Ureter (tissue), 1 donor: ENCODE results near the gene COL4A5. TPM values are rescaled to one million over a fixed set of nuclear protein-coding genes. Genes with fewer than 3 reads are reported as not detected.
"Not testable (repeated sequence)": the region's sequence is repeated elsewhere in the genome, so short reads cannot be mapped to it uniquely, and the experiment has no call there.

Experiments used
- DNase-seq: peaks from one replicate; pipeline ENCODE4 v3.0.0-alpha.2; 2020; ENCODE audit warnings: low spot score
- total RNA-seq: library from RNA; stranded (reverse); gene quantifications from one replicate; pipeline ENCODE4 v1.2.4, GENCODE V29; 2023
- donor health status: DM: yes; HTN: yes; CAD: no.

COL4A5 gene
- total RNA-seq, 1 donor from 2014 or later: 94.6 TPM

DNA sequence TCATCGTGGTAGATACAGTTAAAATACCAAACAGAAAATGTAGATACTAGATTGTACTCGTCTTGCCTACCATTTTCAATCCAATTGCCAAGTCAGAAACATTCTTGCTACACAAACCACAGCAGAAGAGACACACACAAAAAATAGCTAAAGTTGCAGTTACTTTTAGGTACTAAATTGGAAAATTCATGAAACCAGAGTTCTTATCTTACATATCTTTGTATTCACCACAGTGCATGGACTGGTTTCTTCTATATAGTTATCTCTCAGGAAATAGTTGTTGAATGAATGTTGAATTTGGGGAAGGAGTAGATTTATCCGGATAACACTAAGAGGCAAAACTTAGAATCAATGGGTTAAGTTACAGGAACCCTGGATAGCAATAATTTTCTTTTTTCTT is 14.2 kb downstream of the COL4A5 start:
- DNase-seq: no peak

GRCh38 chrX:108456971-108457477 is 17.4 kb downstream of the COL4A5 start:
- no peak for DNase-seq

- no peak for DNase-seq
Observed at GRCh38 chrX:108464604-108465003, 25.0 kb downstream of the COL4A5 start.

- no peak for DNase-seq
Observed at GRCh38 chrX:108468486-108468885, 28.8 kb downstream of the COL4A5 start.

- no peak for DNase-seq
Observed at GRCh38 chrX:108473979-108474378, 34.3 kb downstream of the COL4A5 start.

DNA sequence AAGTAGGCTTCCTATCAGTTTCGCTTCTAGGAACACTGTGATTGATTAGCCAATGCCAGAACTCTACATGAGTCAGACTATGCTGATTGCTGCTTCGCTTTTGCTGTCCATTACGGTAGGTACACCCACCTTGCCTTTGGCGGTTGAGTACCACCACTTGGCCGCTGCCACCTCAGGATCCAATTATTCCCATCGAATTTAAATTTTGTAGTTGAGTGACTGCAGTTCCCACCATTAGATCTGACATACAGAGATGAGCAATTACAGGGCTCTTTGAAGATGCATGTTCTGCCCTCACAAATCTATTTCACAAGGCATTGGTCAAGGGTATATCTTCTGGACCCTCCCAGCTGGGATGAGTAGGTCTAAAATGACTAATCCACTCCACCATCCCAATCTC is 41.9 kb downstream of the COL4A5 start:
- not testable (repeated sequence) for DNase-seq

DNA sequence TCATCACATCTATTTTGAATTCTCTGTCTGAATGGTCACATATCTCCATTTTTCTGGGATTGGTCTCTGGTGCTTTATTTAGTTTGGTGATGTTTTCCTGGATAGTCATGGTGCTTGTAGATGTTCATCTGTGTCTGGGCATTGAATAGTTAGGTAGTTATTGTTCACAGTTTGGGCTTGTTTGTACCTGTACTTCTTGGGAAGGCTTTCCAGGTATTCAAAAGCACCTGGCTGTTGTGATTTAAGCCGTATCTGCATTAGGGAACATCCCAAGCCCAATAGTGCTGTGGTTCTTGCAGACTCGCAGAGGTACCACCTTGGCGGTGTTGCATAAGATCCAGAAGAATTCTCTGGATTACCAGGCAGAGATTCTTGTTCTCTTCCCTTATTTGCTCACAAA is 44.6 kb downstream of the COL4A5 start:
- DNase-seq: no peak

DNA sequence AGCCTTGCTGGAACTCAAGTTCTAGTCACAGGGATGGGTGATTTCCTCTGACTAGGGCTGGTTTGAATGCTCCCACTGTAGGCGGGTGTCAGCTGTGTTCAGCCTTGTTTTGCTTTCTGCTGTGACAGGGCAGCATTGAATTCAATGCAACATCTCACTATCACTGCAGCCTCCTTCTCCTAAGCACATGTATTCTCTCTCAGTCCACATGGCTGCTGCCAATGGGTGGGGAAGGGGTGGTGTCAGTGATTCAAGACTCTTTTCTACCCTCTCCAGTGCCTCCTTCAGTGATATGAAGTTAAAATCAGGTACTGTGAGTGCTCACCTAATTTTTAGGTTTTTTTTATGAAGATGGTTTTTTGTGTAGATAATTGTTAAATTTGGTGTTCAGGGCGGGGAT is 46.3 kb downstream of the COL4A5 start:
- DNase-seq: no peak

GRCh38 chrX:108494406-108495090 is 54.9 kb downstream of the COL4A5 start:
- DNase-seq: no peak

DNA sequence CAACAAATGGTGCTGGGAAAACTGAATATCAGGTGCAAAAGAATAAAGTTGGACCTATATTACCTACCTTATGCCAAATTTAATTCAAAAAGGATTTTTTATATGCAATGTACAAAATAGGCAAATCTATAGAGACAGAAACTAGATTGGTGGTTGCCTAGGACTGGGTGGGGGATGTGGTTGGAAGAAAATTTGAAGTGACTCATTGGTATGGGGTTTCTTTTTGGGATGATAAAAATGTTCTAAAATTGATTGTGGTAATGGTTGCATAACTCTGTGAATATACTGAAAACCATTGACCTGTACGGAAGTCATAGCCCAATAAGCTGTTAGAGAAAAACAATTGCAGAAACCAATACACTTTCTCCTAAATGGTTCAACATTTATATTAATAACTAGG is 72.1 kb downstream of the COL4A5 start:
- no peak for DNase-seq

DNA sequence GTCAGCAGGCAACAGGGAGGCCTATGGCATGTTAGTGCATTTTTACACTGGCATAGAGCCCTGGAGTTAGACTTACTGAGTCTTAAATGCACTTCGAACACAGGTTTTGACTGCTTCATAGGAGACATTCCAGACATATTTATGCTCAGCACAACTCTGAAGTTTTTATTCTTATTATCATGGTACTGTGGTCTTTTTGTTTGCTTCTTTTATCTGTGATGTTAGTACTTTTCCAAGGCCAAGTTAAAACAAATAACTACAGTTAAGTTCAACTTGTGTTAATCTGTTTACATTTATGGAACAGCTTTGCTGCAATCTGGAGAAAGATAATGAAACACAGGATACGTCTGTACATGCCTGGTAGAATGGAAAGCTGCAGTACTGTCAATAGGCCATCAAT is 76.5 kb downstream of the COL4A5 start:
- DNase-seq: no peak

DNA sequence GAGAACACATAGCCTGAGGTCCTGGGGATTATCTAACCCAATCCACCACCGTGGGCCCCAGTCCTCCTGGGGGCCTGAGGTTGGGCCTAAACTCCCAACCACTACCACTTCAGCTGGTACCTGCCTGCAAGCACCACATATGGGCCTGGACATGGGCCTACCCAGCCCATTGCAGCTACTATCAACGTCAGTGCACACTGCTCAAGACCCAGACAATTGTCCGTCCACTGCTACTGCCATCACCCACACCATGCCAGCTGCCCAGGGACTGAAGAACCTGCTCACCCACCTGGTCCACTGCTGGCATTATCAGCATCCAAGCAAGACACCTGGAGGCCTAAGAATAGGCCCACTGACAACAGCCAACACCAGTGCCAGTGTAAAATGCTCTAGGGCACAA is 88.1 kb downstream of the COL4A5 start:
- DNase-seq: no peak

GRCh38 chrX:108537005-108537404 is 97.4 kb downstream of the COL4A5 start:
- no peak for DNase-seq

GRCh38 chrX:108541286-108541685 is 101.6 kb downstream of the COL4A5 start:
- no peak for DNase-seq

DNA sequence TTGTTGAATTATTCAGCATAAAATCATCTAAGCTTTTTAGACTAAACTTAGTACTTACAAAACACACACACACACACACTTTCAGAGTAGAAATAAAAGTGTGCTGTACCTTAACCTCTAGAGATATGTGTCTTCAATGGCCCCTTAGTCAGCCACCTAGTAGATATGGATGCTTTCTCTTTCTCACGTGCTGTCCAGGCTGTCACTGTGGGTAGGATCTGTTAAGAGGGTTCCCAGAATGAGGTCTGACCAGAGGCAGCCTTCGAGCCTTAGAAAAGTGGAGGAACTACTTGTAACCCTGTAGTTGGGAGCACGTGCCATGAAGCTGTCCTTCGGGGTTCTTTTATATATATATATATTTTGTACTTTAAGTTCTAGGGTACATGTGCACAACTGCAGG is 117.9 kb downstream of the COL4A5 start:
- no peak for DNase-seq

DNA sequence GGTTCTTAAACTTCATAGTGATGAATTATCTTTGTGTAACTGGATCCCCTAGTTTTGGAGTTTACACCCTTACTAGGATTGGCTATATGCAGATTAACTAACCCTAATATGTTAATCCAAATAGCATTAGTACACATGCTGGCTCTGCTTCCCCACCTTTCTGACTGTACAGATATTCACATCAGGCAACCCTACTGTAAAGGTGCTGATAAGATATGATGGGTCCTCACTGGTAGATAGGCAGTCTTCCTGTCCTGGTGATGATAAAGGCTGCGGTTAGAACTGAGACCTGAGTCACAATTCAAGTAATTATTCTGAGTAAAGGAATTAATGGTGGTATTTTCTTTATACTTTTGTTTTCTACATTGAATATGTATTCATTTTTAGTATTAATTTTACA is 118.6 kb downstream of the COL4A5 start:
- DNase-seq: no peak

DNA sequence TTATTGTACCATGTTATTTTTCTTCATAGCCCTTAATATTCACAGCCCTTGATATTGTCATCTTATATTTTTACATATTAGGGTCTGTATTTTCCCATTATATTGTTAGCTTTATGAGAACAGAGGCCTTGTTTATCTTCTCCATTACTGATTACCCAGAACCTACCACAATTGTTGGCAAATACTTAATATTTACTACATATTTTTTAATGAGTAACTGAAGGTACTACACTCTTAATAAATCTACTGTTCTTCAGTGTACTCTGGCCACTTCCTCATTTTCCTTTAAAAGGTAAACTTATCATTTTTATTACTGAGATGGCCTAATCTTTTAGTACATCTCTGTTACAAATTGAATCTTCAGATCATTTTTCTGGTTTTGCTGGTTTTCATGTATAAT is 133.5 kb downstream of the COL4A5 start:
- DNase-seq: no peak

DNA sequence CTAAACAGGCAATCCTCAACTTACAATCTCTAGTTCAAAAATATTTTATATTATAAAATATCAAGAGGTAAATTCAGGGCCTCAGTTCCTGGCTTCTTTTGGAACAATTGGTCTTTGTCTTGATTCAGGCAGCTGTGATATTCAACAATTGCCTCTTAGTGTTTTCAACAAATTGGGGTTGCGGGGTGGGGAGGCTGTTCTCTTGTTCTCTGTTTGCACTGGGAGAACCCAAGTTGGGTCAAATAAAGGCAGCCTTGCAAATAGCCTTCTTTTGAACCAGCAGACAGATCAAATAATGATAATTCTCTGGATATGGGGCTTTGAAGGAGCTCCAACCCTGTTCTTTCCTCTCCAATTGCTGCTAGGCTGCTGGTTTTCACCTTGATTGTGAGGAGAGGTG is 142.5 kb downstream of the COL4A5 start:
- DNase-seq: no peak

GRCh38 chrX:108584617-108585211 is 145.1 kb downstream of the COL4A5 start:
- DNase-seq: no peak

- no peak for DNase-seq
Observed at GRCh38 chrX:108590496-108590895, 150.9 kb downstream of the COL4A5 start.

GRCh38 chrX:108601276-108601675 is 161.6 kb downstream of the COL4A5 start:
- DNase-seq: no peak

DNA sequence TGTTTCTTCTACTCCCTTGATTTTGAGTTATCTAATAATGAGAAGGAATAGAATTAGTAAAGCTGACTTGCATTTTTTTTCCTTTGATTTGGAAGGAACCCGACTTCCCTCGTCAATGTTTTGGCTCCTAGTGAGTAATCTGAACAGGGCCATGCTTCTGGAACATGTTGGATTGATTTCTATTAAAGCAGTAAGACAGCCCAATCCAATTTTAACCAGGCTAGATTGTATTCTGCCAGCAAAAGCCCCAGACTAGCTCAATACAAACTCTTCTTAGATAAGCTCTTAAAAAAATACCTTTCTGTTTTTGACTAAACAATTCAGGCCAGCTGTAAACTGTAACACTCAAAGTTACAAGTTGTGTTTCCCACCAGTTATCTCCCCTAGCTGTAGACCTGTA is 170.5 kb downstream of the COL4A5 start:
- no peak for DNase-seq

DNA sequence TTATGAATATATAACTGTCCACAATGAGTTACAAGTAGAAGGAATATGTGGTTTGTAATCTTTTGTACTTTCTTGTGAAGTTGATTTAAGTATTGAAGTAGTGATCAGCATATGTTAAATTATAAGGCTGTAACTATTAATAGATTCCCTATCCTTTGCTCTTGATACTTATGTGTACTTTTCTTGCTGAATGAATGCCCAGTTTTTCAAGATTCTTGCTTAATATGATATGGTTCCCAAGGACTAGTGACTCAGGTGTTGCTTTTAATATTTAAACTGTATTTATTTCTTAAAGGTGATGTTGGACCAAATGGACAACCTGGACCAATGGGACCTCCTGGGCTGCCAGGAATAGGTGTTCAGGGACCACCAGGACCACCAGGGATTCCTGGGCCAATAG is 175.0 kb downstream of the COL4A5 start:
- no peak for DNase-seq

DNA sequence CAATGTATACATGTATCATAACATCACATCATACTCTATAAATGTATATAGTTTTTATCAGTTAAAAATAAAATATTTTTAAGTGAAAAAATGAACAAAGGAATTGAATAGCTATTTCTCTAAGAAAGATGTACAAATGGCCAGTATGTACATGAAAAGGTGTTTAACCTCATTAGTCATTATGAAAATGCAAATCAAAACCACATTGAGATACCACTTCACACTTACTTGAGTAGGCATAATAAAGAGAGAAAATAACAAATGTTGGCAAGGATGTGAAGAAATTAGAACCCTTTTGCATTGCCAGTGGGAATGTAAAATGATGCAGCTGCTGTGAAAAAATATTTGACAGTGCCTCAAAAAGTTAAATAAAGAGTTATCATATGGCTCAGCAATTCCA is 201.2 kb downstream of the COL4A5 start:
- no peak for DNase-seq
